Upper lobe of left lung (tissue), 6 donors: ENCODE measurements around the gene WSB2. TPM values are rescaled to one million over a fixed set of nuclear protein-coding genes. Genes with fewer than 3 reads are reported as not detected.
"Not testable (repeated sequence)": the region's sequence is repeated elsewhere in the genome, so short reads cannot be mapped to it uniquely, and the experiment has no call there.

Experiments
- ATAC-seq, 2 donors: fragments of 200-7000 bp; cut with Tn5 transposase; one replicate each; pipeline ENCODE4 v1.9.1; 2022; ENCODE audit warnings: mild to moderate bottlenecking in 2 of 2, moderate library complexity in 2 of 2; ENCODE audit not compliant: low FRiP score in 2 of 2
- DNase-seq, 2 donors: peaks; one replicate each; pipeline ENCODE4 v3.0.0-alpha.2; 2019 to 2020
- H3K27ac ChIP-seq, 4 donors: fragments of 200-600 bp; sonication (generic); one replicate each; pipeline ENCODE4 v1.5.1; 2016 to 2019
- H3K27me3 ChIP-seq, 4 donors: fragments of 200-600 bp; sonication (generic); one replicate each; pipeline ENCODE4 v1.5.1; 2017 to 2019
- H3K36me3 ChIP-seq, 4 donors: fragments of 200-600 bp; sonication (generic); one replicate each; pipeline ENCODE4 v1.5.1; 2016 to 2019
- H3K4me1 ChIP-seq, 4 donors: fragments of 200-600 bp; sonication (generic); one replicate each; pipeline ENCODE4 v1.5.1; 2018 to 2019
- H3K4me3 ChIP-seq, 4 donors: fragments of 200-600 bp; sonication (generic); one replicate each; pipeline ENCODE4 v1.5.1; 2017 to 2019; ENCODE audit warnings: mild to moderate bottlenecking in 2 of 4, moderate library complexity in 1 of 4
- H3K9me3 ChIP-seq, 4 donors: fragments of 200-600 bp; sonication (generic); one replicate each; pipeline ENCODE4 v1.5.1; 2018 to 2019
- CTCF ChIP-seq, 6 experiments: fragments of 450-650 bp in 4 of 6; fragments of 200-600 bp in 2 of 6; sonication (generic) in 2 of 6; IDR thresholded peaks; one replicate each; pipeline ENCODE4 v1.5.1; 2016 to 2019; ENCODE audit warnings: antibody characterized with exemption in 6 of 6
- EP300 ChIP-seq, 4 donors: sonication (generic); formaldehyde crosslinking; IDR thresholded peaks; one replicate each; pipeline ENCODE4 v1.5.1; 2017; ENCODE audit warnings: antibody characterized with exemption in 4 of 4, control low read depth in 2 of 4
- POLR2A ChIP-seq, 4 donors: fragments of 450-650 bp; IDR thresholded peaks; one replicate each; pipeline ENCODE4 v1.5.1; 2016 to 2017; ENCODE audit warnings: antibody characterized with exemption in 4 of 4, mild to moderate bottlenecking in 2 of 4
- POLR2AphosphoS5 ChIP-seq, 2 donors: sonication (generic); formaldehyde crosslinking; IDR thresholded peaks; one replicate each; pipeline ENCODE4 v1.5.1; 2017; ENCODE audit warnings: antibody characterized with exemption in 2 of 2
- WGBS, 2 donors: methylation state at CpG; one replicate each; pipeline ENCODE4 v1.1.5; 2017 to 2018; 5-methylcytosine and 5-hydroxymethylcytosine counted together
- total RNA-seq, 6 donors: library from RNA; depleted of rRNA in 4 of 6; stranded (reverse); fragments of >200 nt in 4 of 6; gene quantifications; one replicate each; pipeline versions ENCODE4 v1.1.0 to v1.2.1, GENCODE V29; 2016 to 2021
- donor health status: DM: no; HTN: no; CAD: no; lungs with moderate emphysema.
- donor health status: DM: no; HTN: yes; CAD: no; lungs with severe emphysema.

WSB2 gene
- total RNA-seq, 6 donors from 2014 or later, result 46.1 to 112 (median 90.3) TPM

GRCh38 chr12:118025168-118025567 lies 35.8 kb downstream of the WSB2 start:
- H3K9me3 ChIP-seq, result no peaks in the 10 kb centered on the region
- TF ChIP-seq EP300 (IDR thresholded peaks at IDR 0.05), result no peak
- TF ChIP-seq POLR2AphosphoS5 (IDR thresholded peaks at IDR 0.05), result no peak
- TF ChIP-seq CTCF (IDR thresholded peaks at IDR 0.05), result no peak
- no peak for TF ChIP-seq POLR2A (IDR thresholded peaks at IDR 0.05)
- no peak overlapping the region for H3K4me3 ChIP-seq
- no peak for DNase-seq
- no peak overlapping the region for H3K27ac ChIP-seq
- H3K27me3 ChIP-seq, result no peaks in the 10 kb centered on the region
- 88 to 91% methylated on average over 4 of the region's 4 CpGs for WGBS, 2 donors
- H3K36me3 ChIP-seq, result peaks cover 15 to 80% (median 43%) of the 10 kb centered on the region in 4 donors
- ATAC-seq, result no peak
- H3K4me1 ChIP-seq, result no peaks in the 10 kb centered on the region

- Histone ChIP-seq H3K36me3 (peaks cover 15 to 80% (median 48%) of the 10 kb centered on the region in 4 donors), H3K27ac (no peak overlapping the region), H3K9me3 (no peaks in the 10 kb centered on the region), H3K4me3 (no peak overlapping the region), H3K27me3 (no peaks in the 10 kb centered on the region), H3K4me1 (no peaks in the 10 kb centered on the region)
- WGBS, 2 donors, result 92 to 93% methylated on average over 9 of the region's 9 CpGs
- ATAC-seq (no peak), DNase-seq (no peak)
- TF ChIP-seq POLR2A (IDR thresholded peaks at IDR 0.05) (no peak), CTCF (IDR thresholded peaks at IDR 0.05) (no peak), POLR2AphosphoS5 (IDR thresholded peaks at IDR 0.05) (no peak), EP300 (IDR thresholded peaks at IDR 0.05) (no peak)
Observed at GRCh38 chr12:118023301-118023860, 37.6 kb downstream of the WSB2 start.

GRCh38 chr12:118022728-118023109 lies 38.3 kb downstream of the WSB2 start:
- WGBS, 2 donors, result 96 to 100% methylated on average over 1 to 3 of the region's 3 CpGs
- ATAC-seq (no peak), DNase-seq (no peak)
- Histone ChIP-seq H3K4me3 (no peak overlapping the region), H3K27me3 (no peaks in the 10 kb centered on the region), H3K36me3 (peaks cover 15 to 74% (median 46%) of the 10 kb centered on the region in 4 donors), H3K27ac (no peak overlapping the region), H3K9me3 (no peaks in the 10 kb centered on the region), H3K4me1 (peaks cover 0 to 1% (median under 1%) of the 10 kb centered on the region in 4 donors)
- TF ChIP-seq CTCF (IDR thresholded peaks at IDR 0.05) (no peak), POLR2A (IDR thresholded peaks at IDR 0.05) (no peak), EP300 (IDR thresholded peaks at IDR 0.05) (no peak), POLR2AphosphoS5 (IDR thresholded peaks at IDR 0.05) (no peak)

- not testable (repeated sequence) for H3K9me3 ChIP-seq, H3K4me3 ChIP-seq, H3K4me1 ChIP-seq, ATAC-seq, DNase-seq, H3K27me3 ChIP-seq, H3K27ac ChIP-seq
- peaks cover 15 to 70% (median 44%) of the 10 kb centered on the region in 4 donors for H3K36me3 ChIP-seq
- WGBS, 2 donors, result 96% methylated on average over 13 of the region's 13 CpGs
Observed at GRCh38 chr12:118022097-118022727, 38.8 kb downstream of the WSB2 start.

- ATAC-seq, result no peak
- Histone ChIP-seq H3K4me1 (peaks cover 7 to 17% (median 13%) of the 10 kb centered on the region in 4 donors), H3K27me3 (no peaks in the 10 kb centered on the region), H3K27ac (no peak overlapping the region), H3K36me3 (peaks cover 5 to 48% (median 24%) of the 10 kb centered on the region in 4 donors), H3K4me3 (no peak overlapping the region), H3K9me3 (no peaks in the 10 kb centered on the region)
- DNase-seq, result no peak
- TF ChIP-seq CTCF (IDR thresholded peaks at IDR 0.05) (no peak), POLR2A (IDR thresholded peaks at IDR 0.05) (no peak), EP300 (IDR thresholded peaks at IDR 0.05) (no peak), POLR2AphosphoS5 (IDR thresholded peaks at IDR 0.05) (no peak)
- WGBS, 2 donors, result 75 to 100% methylated on average over 1 of the region's 1 CpG
Observed at GRCh38 chr12:118020036-118020435, 40.9 kb downstream of the WSB2 start.
